HG02763 (cell line): Measurements from ENCODE around the gene RAD51B.
"Not testable (repeated sequence)": the region's sequence is repeated elsewhere in the genome, so short reads cannot be mapped to it uniquely, and the experiment has no call there.

Experiments
- ATAC-seq: cut with Tn5 transposase; IDR thresholded peaks from one replicate; pipeline ENCODE4 v1.9.1; 2021; ENCODE audit warnings: mild to moderate bottlenecking, moderate library complexity; ENCODE audit not compliant: unreplicated experiment

RAD51B gene

DNA sequence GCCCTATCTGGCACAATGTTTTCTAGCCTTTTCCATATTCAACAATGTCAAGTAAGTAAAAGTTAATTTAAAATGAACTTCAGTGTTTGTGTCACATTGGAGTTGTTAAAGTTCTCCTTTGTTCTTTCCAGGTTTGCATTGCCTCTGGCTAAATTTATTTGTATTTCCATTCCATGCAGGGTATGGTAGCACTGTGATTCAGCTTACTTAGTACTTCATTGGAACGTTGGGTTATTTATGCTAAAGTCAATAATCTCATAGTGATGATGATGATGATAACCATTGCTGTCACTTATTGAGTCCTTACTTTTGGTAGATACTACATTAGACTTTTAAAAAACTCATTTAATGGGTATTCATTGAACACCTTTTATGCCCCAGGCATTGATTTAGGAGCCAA, 286.9 kb downstream of the RAD51B start:
- ATAC-seq, result no peak

DNA sequence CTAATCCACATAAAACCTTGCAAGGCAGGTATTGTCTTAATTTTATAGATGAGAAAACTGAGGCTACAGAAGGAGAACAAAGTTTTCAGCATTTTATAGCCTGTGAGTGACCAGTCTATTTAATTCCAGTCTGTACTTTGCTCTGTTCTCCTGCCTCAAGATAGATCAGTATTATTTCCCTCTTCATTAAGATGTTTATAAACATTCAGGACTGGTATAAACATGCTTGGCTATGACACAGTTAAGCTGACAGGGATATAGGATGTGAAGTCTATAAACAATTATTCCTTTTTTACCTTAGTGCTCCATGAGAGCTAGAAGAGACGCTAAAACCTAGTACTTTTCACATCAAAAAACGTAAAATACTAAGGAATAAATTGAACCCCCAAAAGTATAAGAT, 287.3 kb downstream of the RAD51B start:
- ATAC-seq, result no peak

DNA sequence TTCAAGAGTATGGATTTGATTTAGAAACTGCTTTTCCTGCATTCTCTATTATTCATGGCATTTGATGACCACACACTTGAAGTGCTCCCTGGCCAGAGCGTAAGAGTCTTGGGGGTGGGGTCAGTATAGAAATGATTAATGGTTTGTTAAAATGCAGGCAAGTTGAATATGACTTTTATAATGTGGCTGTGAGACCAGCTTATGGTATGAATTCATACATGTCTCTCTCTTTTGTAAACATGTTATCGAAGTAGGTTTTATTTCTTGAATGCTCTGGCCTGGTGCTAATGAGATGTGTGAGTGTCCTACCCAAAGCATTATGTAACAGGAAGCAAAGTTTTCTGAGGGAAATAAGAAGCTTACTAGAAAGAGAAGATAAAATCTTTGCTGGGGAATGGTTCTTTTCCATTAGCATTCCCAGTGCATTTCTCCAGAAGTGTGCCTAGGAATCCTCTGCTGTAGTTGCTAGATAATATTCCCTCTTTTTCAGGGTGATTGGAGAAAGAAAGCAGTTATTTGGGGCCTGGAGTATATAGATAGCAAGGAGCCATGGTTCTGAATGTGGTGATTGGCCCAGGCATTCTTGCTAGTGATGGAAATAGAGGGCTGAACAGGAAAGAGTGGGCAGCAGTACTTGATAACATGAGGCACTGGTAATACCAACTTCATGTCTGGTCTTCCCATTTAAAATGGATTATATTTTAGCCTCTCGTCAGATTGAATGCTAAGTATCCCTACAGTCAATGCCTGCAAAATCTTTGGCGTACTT, 289.7 kb downstream of the RAD51B start:
- no peak for ATAC-seq

DNA sequence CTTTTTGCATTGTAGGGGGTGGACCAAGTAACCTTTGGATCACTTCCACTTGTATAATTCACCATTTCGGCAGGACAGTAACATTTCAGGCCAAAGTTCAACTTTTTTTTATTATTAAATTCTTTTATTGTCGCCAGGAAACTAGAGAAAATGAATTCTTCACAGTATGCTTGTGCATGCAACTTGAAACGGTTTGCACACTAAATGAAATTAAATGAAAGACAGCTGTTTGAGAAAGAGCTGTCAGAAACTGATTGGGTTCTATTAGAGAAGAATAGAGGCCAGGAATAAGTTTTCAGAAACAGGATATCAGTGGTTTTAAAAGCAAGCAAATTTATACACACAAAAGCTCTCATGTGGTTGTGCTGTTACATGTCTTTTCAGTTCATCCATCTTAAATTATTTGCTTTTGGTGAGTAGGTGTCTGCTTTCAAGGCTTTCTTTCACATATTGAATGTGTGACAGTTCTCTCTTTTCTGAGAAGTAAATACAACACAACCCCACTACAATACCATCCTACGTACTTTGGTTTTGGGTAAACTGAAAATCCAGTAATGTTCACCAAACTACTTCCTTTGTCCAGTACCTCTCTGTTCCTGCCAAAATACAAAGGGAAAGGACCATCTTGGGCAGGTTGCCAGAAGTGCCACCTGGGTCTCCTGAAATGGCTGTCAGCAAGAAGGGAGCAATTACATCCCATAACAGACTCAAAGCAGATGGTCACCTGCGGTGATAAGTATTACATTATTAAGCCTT, 291.7 kb downstream of the RAD51B start:
- no peak for ATAC-seq

DNA sequence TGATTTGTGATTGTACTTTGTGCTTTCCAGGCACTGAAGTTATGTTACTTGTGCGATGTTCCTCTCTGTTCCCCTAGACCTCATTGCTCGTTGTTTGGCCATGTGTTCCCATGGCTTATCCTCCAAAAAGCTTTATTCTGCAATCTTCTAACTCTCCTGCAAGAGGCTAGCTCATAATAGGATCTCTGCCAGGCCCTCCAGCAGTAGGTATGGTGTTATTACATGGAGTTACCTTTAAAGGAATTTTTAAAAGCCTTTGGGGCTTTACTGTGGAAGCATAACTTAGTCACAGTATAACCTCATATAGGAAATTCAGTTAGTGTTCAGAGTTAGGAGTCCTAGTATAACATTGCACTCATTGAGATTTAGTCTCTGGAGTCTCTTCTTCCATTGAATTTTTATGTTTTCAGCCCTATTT, 292.3 kb downstream of the RAD51B start:
- no peak for ATAC-seq

DNA sequence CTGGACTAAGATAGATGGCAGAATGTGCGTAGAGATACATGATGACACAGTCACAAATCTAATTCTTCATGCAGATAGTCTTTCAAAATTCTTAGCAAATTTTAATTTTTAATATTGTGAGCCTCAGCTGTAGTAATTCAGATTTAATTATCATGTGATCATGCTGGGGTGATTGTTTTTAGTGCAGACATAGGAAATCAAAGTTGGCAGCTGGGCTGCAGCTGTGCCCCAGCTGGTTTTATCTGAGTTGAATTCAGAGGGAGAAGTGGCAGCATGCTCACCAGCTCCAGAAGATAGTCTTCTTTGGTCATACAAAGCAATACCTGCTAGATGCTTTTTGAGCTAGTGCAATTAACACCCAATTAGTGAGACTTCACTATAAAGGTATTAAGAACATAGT, 292.9 kb downstream of the RAD51B start:
- no peak for ATAC-seq

DNA sequence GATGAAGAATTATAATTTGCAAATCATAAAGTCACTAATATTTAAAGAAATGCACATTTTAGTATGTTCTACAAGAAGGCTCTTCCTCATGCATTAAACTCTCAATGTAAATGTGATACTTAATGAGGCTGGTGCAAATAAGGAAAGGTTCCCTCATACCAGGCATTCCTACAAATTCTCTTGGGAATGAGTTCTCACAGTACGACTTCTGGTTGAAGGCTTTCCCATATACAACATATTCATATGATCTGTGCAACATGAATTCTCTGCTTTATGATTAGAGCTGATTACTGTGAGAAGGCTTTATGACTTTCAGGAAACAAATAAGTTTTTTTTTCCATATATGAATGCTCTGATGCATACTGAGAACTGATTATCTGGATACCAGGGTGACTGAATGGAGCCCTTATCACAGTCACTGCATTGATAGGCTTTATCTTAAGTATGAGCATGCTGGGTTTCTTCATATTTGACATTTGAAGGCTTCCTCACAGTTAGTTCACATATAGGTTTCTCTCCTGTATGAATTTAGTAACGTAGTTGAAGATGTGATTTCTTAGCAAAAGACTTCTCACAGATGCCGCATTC, 293.9 kb downstream of the RAD51B start:
- ATAC-seq, result no peak

DNA sequence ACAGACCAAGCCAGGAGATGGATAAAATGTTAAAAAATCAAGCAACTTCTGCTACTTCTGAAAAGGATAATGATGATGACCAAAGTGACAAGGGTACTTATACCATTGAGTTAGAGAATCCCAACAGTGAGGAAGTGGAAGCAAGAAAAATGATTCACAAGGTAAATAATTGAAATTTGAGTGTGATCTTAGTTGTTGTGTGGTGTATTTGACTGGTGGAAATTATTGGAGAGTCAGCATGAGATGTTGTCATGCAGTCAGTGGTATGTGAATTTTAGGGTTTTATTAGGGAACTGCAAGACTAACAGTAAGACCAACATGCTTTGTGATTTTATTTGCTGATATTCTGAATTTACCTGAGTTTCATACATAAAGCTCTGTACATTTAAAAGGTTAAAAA, 296.4 kb downstream of the RAD51B start:
- not testable (repeated sequence) for ATAC-seq

DNA sequence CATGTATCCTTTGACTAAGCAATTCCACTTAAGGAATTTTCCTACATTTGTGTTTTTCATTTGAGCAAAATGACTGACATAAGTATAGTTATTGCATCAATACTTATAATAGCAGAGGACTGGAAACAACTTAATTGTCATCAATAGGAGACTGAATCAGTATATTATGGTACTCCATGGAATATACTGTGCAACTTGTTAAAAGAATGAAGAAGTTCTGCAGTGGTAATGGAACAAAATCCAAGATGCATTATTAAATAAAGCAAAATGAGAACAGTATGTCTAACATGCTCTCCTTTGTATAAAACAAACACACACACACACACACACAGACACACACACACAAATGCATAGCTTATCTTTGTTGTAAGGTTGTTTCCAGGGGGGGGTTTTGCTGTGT, 303.1 kb downstream of the RAD51B start:
- no peak for ATAC-seq

DNA sequence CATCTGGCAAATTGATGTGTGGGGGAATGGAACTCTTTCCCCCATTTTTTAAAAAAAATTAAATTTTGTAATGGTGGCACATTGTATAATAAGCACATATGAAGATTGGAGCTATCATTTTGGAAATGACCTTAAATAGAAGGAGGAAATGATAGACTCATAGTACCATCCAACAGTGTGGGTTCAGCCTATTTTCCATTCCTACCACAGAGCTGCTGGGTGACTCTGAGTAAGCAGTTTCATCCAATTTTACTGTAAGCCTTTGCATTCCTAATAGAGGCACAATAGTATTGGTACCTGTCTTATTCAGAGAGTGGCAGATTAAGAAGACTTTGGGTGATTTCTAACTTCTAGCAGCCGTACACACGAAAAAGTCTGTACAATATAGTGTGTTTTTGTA, 304.5 kb downstream of the RAD51B start:
- no peak for ATAC-seq

DNA sequence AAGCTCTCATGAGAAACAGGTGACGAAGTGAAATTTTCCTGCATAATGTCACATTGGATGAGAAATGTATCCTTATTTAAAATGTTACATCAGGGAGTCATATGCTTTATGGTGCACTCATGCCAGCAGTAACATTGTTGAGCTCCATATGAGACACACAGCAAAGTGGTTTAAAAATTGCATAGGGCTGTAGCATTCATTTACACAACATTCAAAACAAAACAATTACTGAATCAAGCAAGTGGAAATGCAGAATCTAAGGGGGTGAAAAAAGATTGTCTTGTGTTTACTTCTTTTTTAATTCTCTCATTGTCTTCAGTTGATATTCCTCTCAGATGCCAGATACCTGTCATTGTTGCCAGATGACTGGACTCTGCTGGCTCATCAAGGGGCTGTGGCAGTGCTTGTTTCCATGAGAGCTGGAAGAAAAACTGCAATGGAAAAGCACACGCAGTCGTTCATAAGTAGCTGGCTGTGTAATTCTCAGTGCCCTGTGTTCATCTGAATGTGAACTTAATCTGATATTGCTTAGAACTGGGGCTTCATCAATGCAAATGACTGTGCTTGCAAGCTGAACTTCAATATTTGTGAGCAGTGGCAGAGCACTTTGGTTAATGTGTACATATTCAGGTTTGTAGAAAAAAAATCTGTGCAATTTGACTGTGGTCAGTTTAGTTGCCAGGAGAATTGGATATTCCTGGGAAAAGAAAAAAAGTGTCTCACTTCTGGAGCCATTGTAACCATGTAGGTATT, 305.6 kb downstream of the RAD51B start:
- ATAC-seq, result no peak

DNA sequence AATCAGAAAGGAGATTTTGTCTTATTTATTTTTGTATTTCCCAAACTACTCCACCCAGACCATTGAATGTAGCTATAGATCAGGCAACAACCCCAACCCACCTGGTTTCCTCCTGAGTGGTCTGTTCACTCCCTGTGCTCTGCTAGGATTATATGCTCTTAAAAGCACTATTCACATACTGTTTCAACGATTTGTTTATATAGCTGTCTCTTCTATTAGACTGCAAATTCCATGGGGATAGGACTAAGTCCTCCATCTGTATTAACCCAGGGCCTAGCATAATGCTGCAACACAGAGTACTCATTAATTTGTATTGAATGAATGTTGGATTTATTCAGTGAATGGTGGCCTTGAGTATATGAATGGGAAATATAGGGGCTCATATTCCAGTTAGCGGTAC, 307.6 kb downstream of the RAD51B start:
- no peak for ATAC-seq

DNA sequence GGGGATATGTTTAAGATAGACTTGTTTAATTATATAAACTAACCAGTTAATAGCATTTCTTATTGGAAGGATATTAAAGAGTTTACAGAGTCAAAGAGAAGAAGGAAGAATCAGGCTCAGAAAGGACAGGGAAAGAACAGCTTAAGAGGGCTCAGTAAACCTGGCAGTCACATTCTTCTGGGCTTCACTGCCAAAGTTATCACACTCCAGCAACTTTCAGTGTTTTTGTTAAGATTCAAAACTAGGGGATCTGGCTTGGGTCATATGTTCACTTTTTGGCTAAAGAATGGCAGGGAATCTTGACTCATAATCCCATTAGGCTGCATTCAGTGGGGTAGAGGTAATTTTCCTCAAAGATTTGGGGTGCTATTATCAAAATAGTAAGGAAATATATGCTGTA, 312.3 kb downstream of the RAD51B start:
- no peak for ATAC-seq

DNA sequence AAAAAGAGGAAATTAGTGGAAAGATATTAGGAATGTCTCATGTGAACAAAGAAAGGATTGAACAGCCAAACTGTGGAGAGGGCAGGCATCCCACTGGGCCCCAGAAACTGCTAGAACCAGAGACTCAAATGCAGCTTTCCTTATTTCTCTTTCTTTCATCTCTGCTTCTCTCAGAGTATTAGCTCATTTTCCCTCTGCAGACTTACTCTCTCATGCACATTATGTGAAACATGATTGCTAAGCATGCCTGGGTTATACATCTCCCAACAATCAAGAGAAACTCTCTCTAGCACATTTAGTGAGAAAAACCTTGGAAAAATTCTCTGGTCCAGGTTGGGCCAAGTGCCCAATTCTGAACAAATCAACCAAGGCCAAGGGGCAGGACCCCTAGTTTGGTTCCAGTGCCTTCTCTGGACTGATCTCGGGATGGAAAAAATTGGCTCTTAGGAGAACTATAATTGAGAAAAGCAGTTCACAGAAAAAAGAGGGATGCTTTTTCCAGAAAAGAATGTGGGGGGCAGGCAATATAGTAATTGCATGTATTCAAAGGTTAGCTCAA, 313.1 kb downstream of the RAD51B start:
- ATAC-seq, result no peak

DNA sequence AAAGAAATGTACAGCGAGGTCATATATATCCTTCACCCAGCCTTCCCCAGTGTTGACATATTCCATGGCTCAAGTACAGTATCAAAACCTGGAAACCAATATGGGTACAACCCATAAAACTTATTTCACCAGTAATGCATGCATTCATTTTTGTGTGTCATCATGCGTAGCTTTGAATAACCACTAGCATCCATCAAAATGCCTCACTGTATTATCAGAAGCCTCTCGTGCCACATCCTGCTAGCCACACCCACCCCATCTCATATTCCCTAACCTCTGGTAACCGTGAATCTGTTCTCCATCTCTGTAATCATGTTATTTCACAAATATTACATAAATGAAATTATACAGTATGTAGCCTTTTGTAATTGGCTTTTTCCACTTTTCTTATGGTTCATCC, 314.3 kb downstream of the RAD51B start:
- ATAC-seq, result no peak

DNA sequence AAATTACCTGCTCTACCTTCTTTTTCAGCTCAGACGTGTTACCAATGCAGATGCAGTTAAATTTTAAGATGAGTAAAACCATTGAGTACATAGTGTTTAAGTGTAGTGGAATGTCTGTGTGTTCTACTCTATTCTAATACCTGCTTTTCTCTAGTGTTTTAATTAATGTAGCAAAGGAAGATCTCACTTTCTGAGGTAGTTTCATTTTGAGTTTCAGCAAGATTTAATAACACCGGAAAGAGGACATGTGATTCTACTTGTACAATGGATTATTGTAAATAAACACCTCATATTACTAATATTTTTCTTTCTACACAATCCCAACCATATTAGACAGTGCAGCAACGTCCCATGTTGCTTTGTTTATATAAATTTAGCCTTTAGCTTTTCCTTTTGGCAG, 315.4 kb downstream of the RAD51B start:
- ATAC-seq, result no peak

DNA sequence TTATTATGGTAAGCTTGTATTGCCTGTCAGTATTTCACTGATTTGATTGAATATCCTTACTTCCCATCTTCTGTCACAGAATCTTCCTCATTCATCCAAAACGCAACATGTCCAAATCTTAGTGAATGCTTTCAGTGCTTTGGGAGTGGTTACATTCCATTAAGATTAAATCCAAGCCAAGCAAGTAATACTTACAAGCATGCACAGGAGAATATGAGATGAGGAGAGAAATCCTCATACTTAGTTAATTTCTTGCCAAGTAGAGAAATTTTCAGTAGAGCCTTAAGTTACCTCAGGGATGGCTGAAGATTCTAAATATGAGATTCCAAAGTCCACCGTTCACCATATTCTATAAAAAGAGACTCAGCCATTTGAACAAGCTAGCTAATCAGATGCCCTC, 316.0 kb downstream of the RAD51B start:
- ATAC-seq, result no peak

DNA sequence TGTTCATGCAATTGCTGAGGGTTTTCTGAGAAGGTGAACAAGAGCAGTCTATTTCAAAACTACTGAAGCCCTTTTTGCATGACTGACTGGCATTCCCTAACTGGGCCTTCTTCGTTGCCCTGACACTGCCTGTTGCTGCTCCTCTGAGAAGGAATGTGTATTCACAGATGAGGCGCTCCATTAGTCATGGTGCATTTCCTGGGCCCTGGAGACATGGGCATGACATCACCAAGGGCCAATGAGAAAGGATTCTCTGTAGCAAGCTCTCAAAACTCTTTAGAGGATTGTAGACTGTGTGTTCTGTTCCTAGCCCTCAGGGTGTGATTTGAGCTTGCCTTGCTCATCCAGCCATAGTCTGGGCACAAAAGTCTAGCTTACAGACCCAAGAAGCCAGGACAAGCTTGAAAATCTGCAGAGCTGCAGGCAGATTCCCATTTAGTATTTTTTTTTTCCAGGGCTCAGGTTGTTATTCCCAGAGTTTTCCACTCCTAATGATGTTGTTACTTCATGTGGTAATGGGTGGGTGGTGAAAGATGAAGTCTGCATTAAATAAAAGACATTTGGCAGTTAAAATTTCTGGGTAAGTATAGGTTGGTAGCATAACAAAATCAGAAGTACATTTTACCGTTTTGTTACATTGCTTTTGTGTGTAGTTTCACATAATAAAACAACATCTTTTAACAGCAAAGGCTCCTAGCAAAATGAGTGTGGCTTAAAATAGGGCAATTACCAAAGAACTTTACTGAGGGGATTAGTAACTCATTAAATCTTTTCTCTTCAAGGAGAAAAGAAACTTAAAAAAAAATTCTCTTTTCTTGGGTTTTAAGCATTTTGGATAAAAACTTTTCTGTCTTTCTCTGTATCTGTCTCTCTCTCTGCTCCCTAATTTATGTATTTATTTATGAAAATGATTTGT, 318.4 kb downstream of the RAD51B start:
- no peak for ATAC-seq

DNA sequence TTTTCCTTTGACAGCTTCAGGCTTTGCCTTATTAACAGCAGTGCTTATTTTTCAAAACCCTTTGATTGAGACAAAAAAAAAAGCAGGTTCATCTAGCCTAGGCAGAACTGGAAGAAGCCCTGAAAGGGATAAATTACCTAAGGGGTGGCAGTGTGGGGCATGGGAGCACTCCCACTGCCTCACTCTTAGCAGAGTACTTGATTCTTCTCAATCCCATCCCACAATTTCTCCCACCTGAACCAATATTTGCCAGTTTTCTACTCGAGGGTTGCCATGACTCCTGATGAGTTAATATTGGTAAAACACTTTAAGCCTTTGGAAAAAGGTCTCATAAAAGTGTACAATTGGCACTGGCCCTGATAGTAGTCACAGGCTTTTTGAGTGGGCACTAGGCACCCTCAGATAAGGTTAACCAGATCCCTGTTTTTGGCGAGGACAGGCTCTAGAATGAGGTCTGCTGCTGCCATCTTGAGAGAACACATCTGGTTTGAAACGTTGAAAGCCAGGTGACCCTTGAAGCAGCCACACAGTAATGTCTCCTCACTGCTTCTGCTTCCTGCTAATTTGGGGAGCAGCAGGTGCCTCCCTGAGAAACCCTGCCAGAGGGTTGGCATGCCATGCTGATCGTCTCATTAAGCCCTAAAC, 320.0 kb downstream of the RAD51B start:
- ATAC-seq, result no peak
